Gastroesophageal sphincter (tissue), 4 donors: ENCODE results near the gene MEF2D. TPM values are rescaled to one million over a fixed set of nuclear protein-coding genes. Genes with fewer than 3 reads are reported as not detected.

ENCODE experiments used
- ATAC-seq: fragments of 150-250 bp; one replicate; pipeline ENCODE4 v1.9.1; 2016; ENCODE audit warnings: mild to moderate bottlenecking, moderate library complexity
- H3K27ac ChIP-seq, 4 donors: fragments of 200-600 bp; sonication (generic) in 3 of 4; 1 replicate in 3 of 4; 2 replicates in 1 of 4; pipeline ENCODE4 v1.5.1; 2016 to 2019
- H3K27me3 ChIP-seq: fragments of 200-600 bp; sonication (generic); one replicate; pipeline ENCODE4 v1.5.1; 2019
- H3K36me3 ChIP-seq, 2 donors: fragments of 200-600 bp; sonication (generic); one replicate each; pipeline ENCODE4 v1.5.1; 2019; ENCODE audit warnings: control low read depth in 1 of 2
- H3K4me1 ChIP-seq, 3 donors: fragments of 200-600 bp; sonication (generic); 1 replicate in 2 of 3; 2 replicates in 1 of 3; pipeline ENCODE4 v1.5.1; 2016 to 2019; ENCODE audit warnings: control low read depth in 2 of 3
- H3K4me3 ChIP-seq, 2 donors: fragments of 200-600 bp; sonication (generic); one replicate each; pipeline ENCODE4 v1.5.1; 2019; ENCODE audit warnings: mild to moderate bottlenecking in 1 of 2, moderate library complexity in 1 of 2
- H3K9me3 ChIP-seq, 3 donors: fragments of 200-600 bp; sonication (generic); one replicate each; pipeline ENCODE4 v1.5.1; 2017 to 2019; ENCODE audit warnings: control low read depth in 2 of 3
- CTCF ChIP-seq, 4 experiments: fragments of 200-600 bp in 2 of 4; fragments of 450-650 bp in 2 of 4; sonication (generic) in 1 of 4; IDR thresholded peaks; one replicate each; pipeline ENCODE4 v1.5.1; 2017 to 2019; ENCODE audit warnings: antibody characterized with exemption in 4 of 4, mild to moderate bottlenecking in 2 of 4, moderate library complexity in 2 of 4
- EP300 ChIP-seq: sonication (generic); formaldehyde crosslinking; IDR thresholded peaks from one replicate; pipeline ENCODE4 v1.6.1; 2017; ENCODE audit warnings: antibody characterized with exemption, mild to moderate bottlenecking
- POLR2A ChIP-seq, 2 donors: fragments of 450-650 bp; IDR thresholded peaks; one replicate each; pipeline ENCODE4 v1.6.1; 2017; ENCODE audit warnings: antibody characterized with exemption in 2 of 2, mild to moderate bottlenecking in 2 of 2, moderate library complexity in 1 of 2
- POLR2AphosphoS5 ChIP-seq: sonication (generic); formaldehyde crosslinking; IDR thresholded peaks from one replicate; pipeline ENCODE4 v1.6.1; 2017; ENCODE audit warnings: antibody characterized with exemption
- WGBS, 2 donors: methylation state at CpG; one replicate each; pipeline ENCODE4 v1.1.5; 2018; ENCODE audit warnings: low coverage in 1 of 2; 5-methylcytosine and 5-hydroxymethylcytosine counted together
- total RNA-seq, 4 donors: library from RNA; depleted of rRNA; stranded (reverse); fragments of >200 nt; gene quantifications; one replicate each; pipeline ENCODE4 v1.1.0, GENCODE V29; 2016

Gene MEF2D
- total RNA-seq, 4 donors from 2014 or later, result 49.0 to 94.3 (median 67.1) TPM

- H3K27ac ChIP-seq, result peak overlapping the region; percentile 40 to 100 (median 98)
- no peaks in the 10 kb centered on the region for H3K27me3 ChIP-seq
- peaks cover 19 to 100% (median 81%) of the 10 kb centered on the region in 3 donors for H3K4me1 ChIP-seq
- peak overlapping the region in 1 of 2 donors; percentile 37 for H3K4me3 ChIP-seq
- no peaks in the 10 kb centered on the region for H3K9me3 ChIP-seq
- TF ChIP-seq POLR2A (IDR thresholded peaks at IDR 0.05), result no peak
- peak in 2 of 4 experiments; percentile 15 to 67 for TF ChIP-seq CTCF (IDR thresholded peaks at IDR 0.05)
- peak; percentile 51 for ATAC-seq
- H3K36me3 ChIP-seq, result no peaks in the 10 kb centered on the region
- 4 to 9% methylated on average over 3 to 5 of the region's 12 CpGs for WGBS, 2 donors
These were observed 11.2 kb downstream of the MEF2D start for GRCh38 chr1:156489166-156489934.

- Histone ChIP-seq H3K27ac (peak overlapping the region in 3 of 4 donors; percentile 96 to 100 (median 99)), H3K4me1 (peaks cover 14 to 100% (median 81%) of the 10 kb centered on the region in 3 donors), H3K27me3 (no peaks in the 10 kb centered on the region), H3K4me3 (peak overlapping the region in 1 of 2 donors; percentile 37), H3K36me3 (no peaks in the 10 kb centered on the region), H3K9me3 (no peaks in the 10 kb centered on the region)
- ATAC-seq, result no peak
- TF ChIP-seq EP300, result no peak
- TF ChIP-seq POLR2AphosphoS5, result no peak
- TF ChIP-seq POLR2A (IDR thresholded peaks at IDR 0.05), result no peak
- no peak for TF ChIP-seq CTCF (IDR thresholded peaks at IDR 0.05)
- 29 to 50% methylated on average over 2 to 4 of the region's 5 CpGs for WGBS, 2 donors
These were observed 11.9 kb downstream of the MEF2D start for GRCh38 chr1:156488566-156489165.

- Histone ChIP-seq H3K27me3 (no peaks in the 10 kb centered on the region), H3K36me3 (peaks cover 0 to 7% of the 10 kb centered on the region in 2 donors), H3K27ac (peak overlapping the region in 3 of 4 donors; percentile 96 to 100 (median 99)), H3K4me3 (no peak overlapping the region), H3K4me1 (peaks cover 12 to 100% (median 80%) of the 10 kb centered on the region in 3 donors), H3K9me3 (no peaks in the 10 kb centered on the region)
- 50 to 83% methylated on average over 1 to 2 of the region's 4 CpGs for WGBS, 2 donors
- TF ChIP-seq EP300 (no peak), POLR2A (IDR thresholded peaks at IDR 0.05) (no peak), POLR2AphosphoS5 (no peak), CTCF (IDR thresholded peaks at IDR 0.05) (no peak)
- no peak for ATAC-seq
These were observed 12.7 kb downstream of the MEF2D start for GRCh38 chr1:156487862-156488261.

GRCh38 chr1:156486421-156487344 is 13.9 kb downstream of the MEF2D start:
- peaks cover 12 to 100% (median 70%) of the 10 kb centered on the region in 3 donors for H3K4me1 ChIP-seq
- TF ChIP-seq POLR2A (IDR thresholded peaks at IDR 0.05), result no peak
- TF ChIP-seq CTCF (IDR thresholded peaks at IDR 0.05), result no peak
- TF ChIP-seq EP300, result no peak
- TF ChIP-seq POLR2AphosphoS5, result no peak
- H3K27me3 ChIP-seq, result no peaks in the 10 kb centered on the region
- WGBS, 2 donors, result 86 to 92% methylated on average over 2 to 3 of the region's 7 CpGs
- no peak overlapping the region for H3K4me3 ChIP-seq
- peak overlapping the region in 3 of 4 donors; percentile 96 to 100 (median 99) for H3K27ac ChIP-seq
- ATAC-seq, result no peak
- no peaks in the 10 kb centered on the region for H3K9me3 ChIP-seq
- peaks cover 0 to 19% of the 10 kb centered on the region in 2 donors for H3K36me3 ChIP-seq
